GM19328 (cell line): Measurements from ENCODE around the gene MGAT4D.
"Not testable (repeated sequence)": the region's sequence is repeated elsewhere in the genome, so short reads cannot be mapped to it uniquely, and the experiment has no call there.

Experiments
- ATAC-seq: cut with Tn5 transposase; IDR thresholded peaks from one replicate; pipeline ENCODE4 v1.9.1; 2021; ENCODE audit warnings: mild to moderate bottlenecking, moderate library complexity; ENCODE audit not compliant: unreplicated experiment

The MGAT4D gene

DNA sequence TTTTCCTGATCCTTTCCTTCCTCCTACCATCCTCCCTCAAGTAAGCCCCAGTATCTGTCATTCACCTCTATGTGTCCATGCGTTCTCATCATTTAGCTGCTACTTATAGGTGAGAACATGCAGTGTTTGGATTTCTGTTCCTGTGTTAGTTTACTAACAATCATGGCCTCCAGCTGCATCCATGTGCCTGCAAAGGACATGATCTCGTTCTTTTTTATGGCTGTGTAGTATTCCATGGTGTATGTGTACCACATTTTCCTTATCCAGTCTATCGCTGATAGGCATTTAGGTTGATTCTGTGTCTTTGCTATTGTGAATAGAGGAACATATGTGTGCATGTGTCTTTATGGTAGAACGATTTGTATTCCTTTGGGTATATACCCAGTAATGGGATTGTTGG lies 53.7 kb downstream of the MGAT4D start:
- not testable (repeated sequence) for ATAC-seq

- no peak for ATAC-seq
Observed at GRCh38 chr4:140439644-140440142, 58.4 kb downstream of the MGAT4D start.

GRCh38 chr4:140427919-140428471 lies 70.1 kb downstream of the MGAT4D start:
- ATAC-seq: no peak

DNA sequence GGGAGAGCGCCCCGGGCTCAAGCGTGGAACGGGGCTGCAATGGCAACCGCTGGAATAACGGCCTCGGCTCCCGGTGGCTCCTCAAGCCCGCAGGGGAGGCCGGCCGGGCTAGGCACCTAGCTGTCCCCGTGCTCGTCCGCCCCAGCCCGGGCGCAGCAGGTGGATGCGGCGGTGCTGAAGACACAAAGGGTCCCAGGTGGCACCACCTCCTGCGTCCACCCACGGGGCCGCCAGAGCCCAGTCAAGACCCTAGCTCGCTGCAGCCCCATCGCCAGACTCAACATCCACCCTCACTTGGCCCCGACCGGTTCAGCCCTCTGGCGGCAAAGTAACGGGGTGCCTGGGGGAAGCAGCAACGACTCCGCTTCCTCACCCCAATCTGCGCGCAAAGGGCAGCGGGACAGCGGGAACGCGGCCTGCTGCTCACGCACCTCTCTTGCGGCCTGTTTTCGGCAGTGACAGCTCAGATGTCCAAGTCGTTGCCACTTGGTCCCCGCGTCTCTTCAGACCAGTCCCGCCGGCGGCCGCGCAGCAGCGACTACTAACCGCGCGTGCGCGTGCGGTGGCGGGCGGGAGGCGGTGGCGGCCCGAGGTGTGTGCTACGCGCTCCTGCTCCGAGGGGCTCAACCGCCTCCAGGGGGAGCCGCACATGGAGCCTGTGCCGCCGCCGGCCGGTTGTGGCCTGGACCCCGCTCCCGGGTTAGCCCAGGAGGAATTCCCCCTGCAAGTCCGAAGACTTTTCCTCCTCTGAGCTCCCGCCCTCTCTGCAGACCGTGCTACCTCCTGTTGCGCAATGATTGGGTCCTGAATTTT lies 70.8 kb downstream of the MGAT4D start, which contains the start of gene CLGN:
Gene CLGN (minus strand): TSS at position 543 of the 813 bp plus-strand sequence. CDS start 14,570 bp downstream, outside the sequence.
- ATAC-seq: peak; percentile 92

- ATAC-seq: peak; percentile 20
Observed at GRCh38 chr4:140426610-140427105, 71.4 kb downstream of the MGAT4D start.

DNA sequence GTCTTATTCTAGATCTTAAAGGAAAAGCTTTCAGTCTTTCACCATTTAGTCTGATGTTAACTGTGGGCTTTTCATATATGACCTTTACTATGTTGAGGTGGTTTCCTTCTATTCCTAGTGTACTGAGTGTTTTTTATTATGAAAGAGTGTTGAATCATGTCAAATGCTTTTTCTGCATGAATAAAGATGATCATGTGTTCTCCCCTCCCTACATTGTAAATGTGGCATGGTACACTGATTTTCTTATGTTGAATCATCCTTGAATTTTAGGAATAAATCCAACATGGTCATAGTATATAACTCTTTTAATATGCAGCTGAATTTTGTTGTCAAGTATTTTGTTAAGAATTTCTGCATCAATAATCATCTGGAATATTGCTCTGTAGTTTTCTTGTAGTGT lies 75.0 kb downstream of the MGAT4D start:
- ATAC-seq: no peak

- ATAC-seq: not testable (repeated sequence)
Observed at GRCh38 chr4:140413130-140413969, 84.7 kb downstream of the MGAT4D start.

GRCh38 chr4:140408974-140409373 lies 89.1 kb downstream of the MGAT4D start:
- no peak for ATAC-seq

DNA sequence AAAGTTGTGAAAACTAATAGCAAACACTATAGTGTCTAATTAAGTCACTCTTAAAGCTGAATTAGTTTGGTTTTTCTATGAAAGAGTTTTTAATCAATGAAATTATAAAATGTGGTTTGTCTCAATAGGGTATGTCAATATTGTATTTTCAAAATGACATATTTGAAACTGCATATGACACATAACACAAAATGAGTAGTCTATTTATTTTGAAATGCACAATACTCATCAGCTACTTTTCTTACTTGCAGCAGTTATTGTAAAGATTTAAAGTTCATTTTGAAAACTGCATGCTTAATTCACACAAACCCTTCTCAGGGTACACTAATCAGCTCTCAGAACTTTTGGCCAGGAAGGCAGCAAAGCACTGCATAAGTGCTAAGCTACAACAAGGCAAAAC lies 91.8 kb downstream of the MGAT4D start:
- no peak for ATAC-seq

DNA sequence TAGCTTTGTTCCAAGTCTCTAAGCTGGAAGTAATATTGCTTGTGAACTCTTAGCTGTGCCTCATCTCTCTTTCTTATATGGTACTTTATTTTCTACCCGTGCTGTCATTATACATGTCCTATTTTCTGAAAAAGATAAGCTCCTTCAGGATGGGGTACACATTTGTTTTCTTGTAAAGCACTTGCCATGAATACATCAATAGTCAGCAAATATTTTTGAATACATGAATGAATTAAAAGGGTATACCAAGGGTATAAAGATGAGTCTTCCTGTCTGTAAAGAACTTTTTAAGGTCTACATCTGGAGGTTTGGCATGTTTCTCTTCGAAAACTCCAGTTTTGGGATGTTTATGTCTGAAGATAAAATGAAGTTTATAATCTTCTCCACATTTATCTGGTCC lies 98.0 kb downstream of the MGAT4D start:
- ATAC-seq: no peak

GRCh38 chr4:140395668-140396067 lies 102.4 kb downstream of the MGAT4D start:
- no peak for ATAC-seq
